ENCODE measurements around the gene RAD51AP1.

Gene RAD51AP1

DNA sequence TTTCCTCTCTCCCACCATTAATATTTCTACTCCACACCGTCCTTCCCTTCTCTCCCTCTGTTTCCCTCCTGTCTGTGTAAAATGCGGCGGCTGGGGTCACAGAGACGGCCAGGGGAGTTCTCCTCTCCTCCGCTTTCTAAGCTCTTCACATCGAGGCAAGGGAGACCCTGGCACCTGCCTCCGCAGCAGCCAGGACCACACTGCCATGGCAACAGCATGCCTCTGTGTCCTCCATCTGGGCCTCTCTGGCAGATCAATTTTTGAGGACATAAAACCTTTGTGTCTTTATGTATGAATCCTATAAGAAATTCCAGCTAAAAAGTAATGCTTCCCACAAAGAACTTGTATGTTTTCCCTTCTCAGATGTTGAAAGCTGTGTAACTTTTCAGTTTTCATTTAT, 64.7 kb downstream of the RAD51AP1 start:
- DNase-seq = no peak

GRCh38 chr12:4603946-4604345, 65.3 kb downstream of the RAD51AP1 start:
- no peak for DNase-seq

- DNase-seq = no peak
Observed at GRCh38 chr12:4604684-4605193, 66.0 kb downstream of the RAD51AP1 start.

DNA sequence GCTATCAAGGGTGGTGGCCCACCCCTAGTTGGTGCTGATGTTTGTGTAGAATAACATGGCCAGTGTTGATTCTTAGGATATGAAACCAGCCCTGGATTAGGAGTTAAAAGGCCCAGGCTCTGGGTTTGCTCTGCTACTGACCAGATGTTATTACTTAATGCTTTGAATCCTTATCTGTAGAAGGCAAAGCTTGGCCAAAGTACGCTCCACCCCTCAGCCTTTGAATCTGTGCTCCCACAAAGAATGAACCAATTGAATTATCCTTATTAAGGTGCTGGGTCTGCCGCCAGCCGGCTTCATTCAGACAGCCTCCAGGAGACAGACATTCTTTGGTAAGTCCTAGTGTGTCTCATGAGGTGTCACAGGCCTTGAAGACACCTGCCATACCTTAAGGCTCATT, 68.4 kb downstream of the RAD51AP1 start:
- no peak for DNase-seq

DNA sequence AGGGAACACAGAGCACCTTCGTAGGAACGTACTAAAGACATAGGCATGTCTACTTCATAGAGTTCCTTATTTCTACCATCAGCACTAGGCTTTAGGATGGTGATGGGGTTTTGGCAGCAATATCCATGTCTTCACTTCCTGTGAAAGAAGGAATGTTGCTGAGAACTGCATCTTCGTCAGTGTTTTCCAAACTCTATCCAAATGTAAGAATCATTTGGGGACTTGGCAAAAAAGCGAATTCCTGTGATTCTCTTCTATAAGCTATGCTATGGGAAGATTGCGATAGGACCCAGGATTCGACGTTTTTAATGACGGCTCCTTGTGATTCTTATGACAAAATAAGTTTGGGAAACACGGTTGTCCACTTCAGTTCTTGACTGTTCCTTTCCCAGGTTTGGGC, 70.4 kb downstream of the RAD51AP1 start:
- DNase-seq = no peak

Data from T1000 (cell line).